Naive thymus-derived CD4-positive, alpha-beta T cell (primary cell): ENCODE measurements around the gene MBNL2. TPM values are rescaled to one million over a fixed set of nuclear protein-coding genes. Genes with fewer than 3 reads are reported as not detected.

ENCODE experiments used
- ATAC-seq: fragments of 150-1000 bp; cut with Tn5 transposase; 2 replicates; pipeline ENCODE4 v1.10.0; 2021; ENCODE audit warnings: mild to moderate bottlenecking, moderate library complexity
- CTCF ChIA-PET: fragments of 350-600 bp; sonication (Branson Sonifier 250); formaldehyde crosslinking; loops from one replicate; lab custom pipeline; 2021; ENCODE audit warnings: antibody characterized with exemption; lab: Charles Lee
- POLR2A ChIA-PET: fragments of 350-600 bp; sonication (Branson Sonifier 250); formaldehyde crosslinking; loops from one replicate; lab custom pipeline; 2021; ENCODE audit warnings: antibody characterized with exemption, inconsistent platforms; lab: Charles Lee
- DNase-seq, 9 donors: peaks; one replicate each; pipeline versions ENCODE4 v3.0.0 to v3.0.0-alpha.2; 2020 to 2022; ENCODE audit warnings: mixed read lengths in 1 of 9
- H3K27ac ChIP-seq: one replicate; pipeline ENCODE4 v1.7.0; 2013; ENCODE audit warnings: mild to moderate bottlenecking, low read depth, low read length, moderate library complexity
- H3K27me3 ChIP-seq, 2 donors: one replicate each; pipeline ENCODE4 v1.7.0; 2013; ENCODE audit warnings: low read length in 2 of 2, mild to moderate bottlenecking in 2 of 2, moderate library complexity in 2 of 2; ENCODE audit not compliant: control insufficient read depth in 2 of 2, insufficient read depth in 2 of 2
- H3K36me3 ChIP-seq, 3 experiments: 1 replicate in 2 of 3; 2 replicates in 1 of 3; pipeline ENCODE4 v1.7.0; 2013; ENCODE audit warnings: low read length in 3 of 3, mild to moderate bottlenecking in 3 of 3, moderate library complexity in 1 of 3; ENCODE audit not compliant: insufficient read depth in 3 of 3, control insufficient read depth in 2 of 3
- H3K4me1 ChIP-seq, 2 donors: one replicate each; pipeline ENCODE4 v1.7.0; 2013; ENCODE audit warnings: low read length in 2 of 2, mild to moderate bottlenecking in 2 of 2, moderate library complexity in 1 of 2; ENCODE audit not compliant: control insufficient read depth in 2 of 2, insufficient read depth in 2 of 2
- H3K4me3 ChIP-seq: 2 replicates; pipeline ENCODE4 v1.7.0; 2013; ENCODE audit warnings: mild to moderate bottlenecking, low read length
- H3K9me3 ChIP-seq, 3 experiments: 1 replicate in 2 of 3; 2 replicates in 1 of 3; pipeline ENCODE4 v1.7.0; 2013; ENCODE audit warnings: low read length in 3 of 3; ENCODE audit not compliant: control insufficient read depth in 2 of 3
- H3K27ac Mint-ChIP-seq, 9 donors: one replicate each; pipeline ENCODE4 v1.8.0; 2020 to 2022; ENCODE audit warnings: mixed read lengths in 9 of 9, mild to moderate bottlenecking in 8 of 9, moderate library complexity in 5 of 9, inconsistent platforms in 2 of 9
- H3K27me3 Mint-ChIP-seq, 5 donors: one replicate each; pipeline ENCODE4 v1.8.0; 2021 to 2022; ENCODE audit warnings: mixed read lengths in 5 of 5, mild to moderate bottlenecking in 1 of 5
- H3K36me3 Mint-ChIP-seq, 5 donors: one replicate each; pipeline ENCODE4 v1.8.0; 2020 to 2022; ENCODE audit warnings: mixed read lengths in 5 of 5, mild to moderate bottlenecking in 3 of 5, inconsistent platforms in 1 of 5
- H3K4me1 Mint-ChIP-seq, 7 donors: one replicate each; pipeline ENCODE4 v1.8.0; 2020 to 2022; ENCODE audit warnings: mixed read lengths in 7 of 7, mild to moderate bottlenecking in 3 of 7, inconsistent platforms in 1 of 7
- H3K4me3 Mint-ChIP-seq, 10 donors: one replicate each; pipeline ENCODE4 v1.8.0; 2020 to 2022; ENCODE audit warnings: mild to moderate bottlenecking in 10 of 10, mixed read lengths in 10 of 10, moderate library complexity in 6 of 10, inconsistent platforms in 2 of 10
- H3K9me3 Mint-ChIP-seq, 11 donors: one replicate each; pipeline ENCODE4 v1.8.0; 2020 to 2022; ENCODE audit warnings: mixed read lengths in 11 of 11, mild to moderate bottlenecking in 4 of 11, inconsistent platforms in 1 of 11, moderate library complexity in 1 of 11
- intact Hi-C, 2 donors: fragments of 100-400 bp; cut with micrococcal nuclease; formaldehyde crosslinking; loops; one replicate each; pipeline ENCODE4 v1.15.1; 2023
- polyA plus RNA-seq, 2 donors: library from polyadenylated mRNA; unstranded; fragments of 300-500 nt; fragmentation: Illumina TruSeq; gene quantifications; one replicate each; pipeline ENCODE4 v1.2.3, GENCODE V29; 2021
- total RNA-seq, 6 experiments: library from RNA in 5 of 6; stranded (reverse) in 5 of 6; gene quantifications; 1 replicate in 5 of 6; 2 replicates in 1 of 6; pipeline ENCODE4 v1.2.3 and lab custom pipeline; 2021 to 2026

The MBNL2 gene
- total and polyA plus RNA-seq, 7 experiments from 2014 or later = 13.4 to 28.6 (median 23.3) TPM

DNA sequence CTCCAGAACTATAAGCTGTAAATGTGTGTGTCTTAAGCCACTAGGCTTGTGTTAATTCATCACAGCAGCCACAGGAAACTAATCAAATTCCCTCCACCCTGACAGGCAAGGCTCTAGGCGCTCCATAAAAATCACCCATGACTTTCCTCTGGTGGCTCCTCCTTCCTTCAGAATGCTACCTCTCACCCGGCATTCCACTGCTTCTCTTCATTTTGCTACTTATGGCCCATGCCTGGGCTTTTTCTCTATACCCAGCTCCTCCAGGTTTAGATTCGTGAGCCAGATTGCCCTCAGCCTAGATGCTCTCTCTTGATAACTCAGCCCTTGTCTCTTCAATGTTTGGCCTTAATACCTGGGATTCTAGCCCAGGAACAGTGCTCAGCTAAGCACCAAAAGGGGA, 36.4 kb upstream of the MBNL2 start:
- CTCF ChIA-PET = no interaction called here

DNA sequence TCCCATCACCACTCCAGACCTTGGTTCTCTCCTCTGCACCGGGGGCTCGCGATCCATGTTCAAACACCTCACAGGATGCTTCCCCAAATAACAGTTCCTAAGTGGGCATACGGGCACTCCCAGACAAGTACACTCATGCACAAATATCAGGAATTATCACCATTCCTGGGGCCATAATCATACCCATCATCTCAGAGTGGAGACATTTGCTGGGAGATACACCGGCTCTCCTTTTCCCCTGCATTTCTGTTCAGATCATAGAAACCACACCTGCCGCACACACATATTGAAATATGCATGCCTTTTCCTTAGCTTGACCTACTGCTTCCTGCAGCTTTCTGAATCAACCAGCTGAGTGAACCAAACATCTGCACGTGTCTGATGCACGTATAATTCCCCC, 33.9 kb upstream of the MBNL2 start:
- Mint-ChIP-seq H3K36me3 (no peaks in the 10 kb centered on the region), H3K4me1 (peaks cover 3 to 24% (median 11%) of the 10 kb centered on the region in 7 donors), H3K4me3 (no peak overlapping the region), H3K9me3 (peaks cover 0 to 2% (median 0%) of the 10 kb centered on the region in 11 donors), H3K27ac (no peak overlapping the region), H3K27me3 (peaks cover 0 to 19% (median 13%) of the 10 kb centered on the region in 5 donors)
- DNase-seq (no peak), ATAC-seq (no peak)
- Histone ChIP-seq H3K4me3 (no peak overlapping the region), H3K36me3 (no peaks in the 10 kb centered on the region), H3K9me3 (no peaks in the 10 kb centered on the region), H3K4me1 (no peaks in the 10 kb centered on the region), H3K27ac (no peak overlapping the region), H3K27me3 (no peaks in the 10 kb centered on the region)
- intact Hi-C loops = no loop called here
- POLR2A ChIA-PET = interaction anchor here (0.6 kb wide), 1 partner anchor 1611 kb away, joined by 5 read pairs; no protein-coding TSS in a partner anchor
- CTCF ChIA-PET = interaction anchor here (0.6 kb wide), 1 partner anchor 21 kb away, joined by 3 read pairs; no protein-coding TSS in a partner anchor

More for the DNA sequence above, 36.4 kb upstream of the MBNL2 start:
- Histone ChIP-seq H3K4me1 (no peaks in the 10 kb centered on the region), H3K36me3 (no peaks in the 10 kb centered on the region), H3K27ac (no peak overlapping the region), H3K27me3 (no peaks in the 10 kb centered on the region), H3K9me3 (no peaks in the 10 kb centered on the region), H3K4me3 (no peak overlapping the region)
- peak overlapping the region in 1 of 9 donors; percentile 13 for H3K27ac Mint-ChIP-seq
- H3K4me3 Mint-ChIP-seq = no peak overlapping the region
- no peaks in the 10 kb centered on the region for H3K36me3 Mint-ChIP-seq
- peaks cover 3 to 14% (median 11%) of the 10 kb centered on the region in 7 donors for H3K4me1 Mint-ChIP-seq
- intact Hi-C loops = no loop called here
- H3K9me3 Mint-ChIP-seq = peaks cover 0 to 3% (median 0%) of the 10 kb centered on the region in 11 donors
- peaks cover 0 to 27% (median 13%) of the 10 kb centered on the region in 5 donors for H3K27me3 Mint-ChIP-seq
- DNase-seq (no peak), ATAC-seq (no peak)
- POLR2A ChIA-PET = no interaction called here

DNA sequence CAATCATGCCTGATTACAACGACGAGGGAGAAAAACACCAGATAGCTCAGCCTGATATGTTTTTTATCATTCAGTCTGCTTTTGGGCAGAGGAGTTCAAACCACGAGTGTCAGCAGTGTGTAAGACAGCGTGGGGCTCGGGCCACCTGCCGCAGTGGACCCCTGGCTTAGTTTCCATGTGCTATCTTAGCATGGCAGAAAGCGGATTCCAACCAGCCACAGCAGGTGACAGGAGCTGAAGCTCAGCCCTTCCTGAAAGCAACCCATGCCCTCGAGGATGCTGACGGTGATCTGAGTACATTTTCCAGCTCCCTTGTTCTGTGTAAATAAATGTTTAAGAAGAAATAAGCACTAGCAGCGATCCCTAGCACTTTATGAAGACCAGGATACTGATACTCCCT, 32.2 kb upstream of the MBNL2 start:
- peaks cover 3 to 24% (median 11%) of the 10 kb centered on the region in 7 donors for H3K4me1 Mint-ChIP-seq
- Histone ChIP-seq H3K27me3 (no peaks in the 10 kb centered on the region), H3K9me3 (no peaks in the 10 kb centered on the region), H3K4me1 (no peaks in the 10 kb centered on the region), H3K4me3 (no peak overlapping the region), H3K36me3 (no peaks in the 10 kb centered on the region), H3K27ac (no peak overlapping the region)
- no peak overlapping the region for H3K4me3 Mint-ChIP-seq
- intact Hi-C loops = loop anchor here in 1 of 2 donors (5.0 kb wide), 1 partner anchor 37 kb away; no protein-coding TSS in a partner anchor
- no peak overlapping the region for H3K27ac Mint-ChIP-seq
- peaks cover 0 to 3% (median 0%) of the 10 kb centered on the region in 11 donors for H3K9me3 Mint-ChIP-seq
- no peak for ATAC-seq
- DNase-seq = no peak
- CTCF ChIA-PET = no interaction called here
- H3K36me3 Mint-ChIP-seq = no peaks in the 10 kb centered on the region
- H3K27me3 Mint-ChIP-seq = peaks cover 0 to 18% (median 9%) of the 10 kb centered on the region in 5 donors
- POLR2A ChIA-PET = no interaction called here

DNA sequence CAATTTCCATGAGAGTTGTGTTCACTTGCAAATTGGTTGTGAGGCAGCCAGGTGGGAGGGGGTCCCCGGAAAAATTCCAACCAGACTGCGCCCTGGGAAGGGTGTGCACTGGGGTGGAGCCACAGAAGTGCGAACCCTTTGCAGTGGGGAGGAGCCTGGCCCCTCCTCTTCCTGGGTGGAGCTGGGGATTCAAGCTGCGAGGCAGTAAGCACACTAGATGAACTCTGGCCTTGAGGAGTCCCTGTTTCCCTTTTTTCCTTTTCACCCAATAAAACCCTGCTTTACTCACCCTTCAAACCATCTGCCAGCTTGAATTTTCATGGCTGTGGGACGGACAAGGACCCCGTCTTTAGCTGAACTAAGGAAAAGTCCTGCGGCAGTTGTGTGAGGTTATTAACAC, 31.0 kb upstream of the MBNL2 start:
- H3K9me3 ChIP-seq = no peaks in the 10 kb centered on the region
- ChIA-PET CTCF (no interaction called here), POLR2A (interaction anchor here (1.0 kb wide), 1 partner anchor 31 kb away, joined by 3 read pairs; the partner anchor contains the start of gene MBNL2)
- peaks cover 0 to 3% (median 0%) of the 10 kb centered on the region in 11 donors for H3K9me3 Mint-ChIP-seq
- H3K27me3 ChIP-seq = no peaks in the 10 kb centered on the region
- no peaks in the 10 kb centered on the region for H3K36me3 Mint-ChIP-seq
- H3K4me1 Mint-ChIP-seq = peaks cover 3 to 24% (median 11%) of the 10 kb centered on the region in 7 donors
- peaks cover 2 to 16% (median 8%) of the 10 kb centered on the region in 5 donors for H3K27me3 Mint-ChIP-seq
- intact Hi-C loops = loop anchor here in 1 of 2 donors (5.0 kb wide), 1 partner anchor 36 kb away; no protein-coding TSS in a partner anchor
- H3K27ac ChIP-seq = no peak overlapping the region
- DNase-seq (no peak), ATAC-seq (no peak)
- H3K4me1 ChIP-seq = no peaks in the 10 kb centered on the region
- H3K4me3 ChIP-seq = no peak overlapping the region
- no peak overlapping the region for H3K4me3 Mint-ChIP-seq
- H3K36me3 ChIP-seq = no peaks in the 10 kb centered on the region
- H3K27ac Mint-ChIP-seq = no peak overlapping the region

DNA sequence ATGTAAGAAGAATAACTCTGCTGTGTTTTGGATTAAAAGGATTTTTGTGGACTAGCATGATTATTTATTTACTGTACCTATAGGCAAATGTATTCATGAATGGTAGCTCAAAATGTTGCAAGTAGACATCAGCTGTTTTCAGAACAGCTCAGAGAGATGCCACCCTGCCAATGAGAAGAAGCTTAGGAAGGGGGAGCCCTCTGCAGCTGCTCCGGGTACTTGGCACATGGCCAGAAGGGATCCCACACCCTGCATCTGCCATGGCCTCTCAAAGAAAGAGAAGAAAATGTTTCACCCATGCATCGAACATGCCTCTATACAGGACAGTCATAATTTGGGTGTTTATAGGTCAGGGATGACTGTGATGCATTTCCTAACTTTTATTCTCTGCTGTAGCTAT, 30.5 kb upstream of the MBNL2 start:
- Histone ChIP-seq H3K9me3 (no peaks in the 10 kb centered on the region), H3K36me3 (no peaks in the 10 kb centered on the region), H3K27ac (no peak overlapping the region), H3K4me3 (no peak overlapping the region), H3K27me3 (no peaks in the 10 kb centered on the region), H3K4me1 (no peaks in the 10 kb centered on the region)
- Mint-ChIP-seq H3K4me1 (peaks cover 3 to 24% (median 11%) of the 10 kb centered on the region in 7 donors), H3K27ac (no peak overlapping the region), H3K9me3 (peaks cover 0 to 3% (median 0%) of the 10 kb centered on the region in 11 donors), H3K27me3 (peaks cover 0 to 16% (median 8%) of the 10 kb centered on the region in 5 donors), H3K36me3 (no peaks in the 10 kb centered on the region), H3K4me3 (no peak overlapping the region)
- intact Hi-C loops = loop anchor here in 1 of 2 donors (5.0 kb wide), 1 partner anchor 36 kb away; no protein-coding TSS in a partner anchor
- ChIA-PET CTCF (no interaction called here), POLR2A (interaction anchor here (1.0 kb wide), 1 partner anchor 31 kb away, joined by 3 read pairs; the partner anchor contains the start of gene MBNL2)
- ATAC-seq (no peak), DNase-seq (no peak)

DNA sequence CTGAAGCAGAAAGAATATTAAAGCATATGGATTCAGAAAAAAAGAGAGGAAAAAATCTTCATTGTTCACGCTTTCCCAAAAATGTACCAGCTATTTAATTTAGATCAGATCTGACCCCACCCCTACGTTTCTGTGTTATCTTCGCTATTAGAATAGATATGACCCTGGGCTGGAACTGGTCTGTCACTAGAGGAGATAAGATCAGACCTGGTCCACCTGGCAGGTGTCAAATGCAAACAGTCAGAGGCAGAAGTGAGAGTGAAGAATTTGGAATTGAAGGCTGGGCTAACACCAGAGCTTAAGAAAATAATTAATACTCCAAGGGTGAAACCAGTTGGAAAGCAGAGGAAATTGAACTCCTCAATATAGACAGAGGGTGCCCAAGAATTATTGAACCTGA, 30.0 kb upstream of the MBNL2 start:
- Mint-ChIP-seq H3K36me3 (no peaks in the 10 kb centered on the region), H3K27me3 (peaks cover 0 to 17% (median 8%) of the 10 kb centered on the region in 5 donors), H3K4me3 (no peak overlapping the region), H3K9me3 (peaks cover 0 to 3% (median 0%) of the 10 kb centered on the region in 11 donors), H3K27ac (no peak overlapping the region), H3K4me1 (peaks cover 3 to 24% (median 11%) of the 10 kb centered on the region in 7 donors)
- Histone ChIP-seq H3K27ac (no peak overlapping the region), H3K36me3 (no peaks in the 10 kb centered on the region), H3K4me1 (no peaks in the 10 kb centered on the region), H3K27me3 (no peaks in the 10 kb centered on the region), H3K9me3 (no peaks in the 10 kb centered on the region), H3K4me3 (no peak overlapping the region)
- ChIA-PET CTCF (no interaction called here), POLR2A (interaction anchor here (1.0 kb wide), 1 partner anchor 30 kb away, joined by 3 read pairs; the partner anchor contains the start of gene MBNL2)
- no peak for ATAC-seq
- intact Hi-C loops = loop anchor here in 1 of 2 donors (5.0 kb wide), 1 partner anchor 35 kb away; no protein-coding TSS in a partner anchor
- DNase-seq = no peak
